ENCODE data around the gene EVL.

Gene EVL

DNA sequence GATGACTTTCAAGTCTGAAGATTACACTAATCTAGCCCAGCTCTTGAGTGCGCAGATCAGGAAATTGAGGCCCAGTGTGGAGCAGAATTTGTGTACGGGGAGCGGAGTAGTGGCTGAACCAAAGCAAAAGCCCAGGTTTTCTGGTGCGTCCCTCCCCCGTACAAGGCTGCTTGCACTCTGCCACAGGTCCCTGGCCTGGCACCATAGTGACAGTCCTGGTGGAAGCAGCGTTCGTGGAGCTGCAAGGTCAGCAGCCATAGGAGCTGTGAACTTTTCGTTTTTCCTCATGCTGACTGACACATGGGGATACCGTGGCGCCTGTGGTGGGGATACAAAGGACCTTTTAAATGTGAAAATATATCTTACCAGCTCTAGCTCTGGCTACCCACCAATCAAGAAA is 1.7 kb downstream of the EVL start:
- no peak for DNase-seq (ENCODE audit: low spot score)

DNA sequence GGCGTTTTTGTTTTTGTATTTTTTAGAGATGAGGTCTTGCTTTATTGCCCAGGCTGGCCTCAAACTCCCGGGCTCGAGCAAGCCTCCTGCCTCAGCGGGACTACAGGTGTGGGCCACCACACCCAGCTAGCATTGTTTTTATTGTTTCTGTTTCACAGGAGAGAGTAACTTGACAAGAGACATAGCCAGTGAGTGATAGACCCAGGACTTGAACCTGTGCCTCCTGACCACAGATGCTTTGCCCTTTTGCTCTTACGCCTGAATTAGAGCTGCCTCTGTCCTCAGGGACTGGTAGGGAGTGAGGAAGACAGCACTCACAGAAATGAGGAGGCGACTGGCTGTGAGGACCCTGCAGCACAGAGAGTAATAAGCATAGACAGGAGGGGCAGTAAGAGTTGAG is 2.3 kb downstream of the EVL start:
- no peak for DNase-seq (ENCODE audit: low spot score)

DNA sequence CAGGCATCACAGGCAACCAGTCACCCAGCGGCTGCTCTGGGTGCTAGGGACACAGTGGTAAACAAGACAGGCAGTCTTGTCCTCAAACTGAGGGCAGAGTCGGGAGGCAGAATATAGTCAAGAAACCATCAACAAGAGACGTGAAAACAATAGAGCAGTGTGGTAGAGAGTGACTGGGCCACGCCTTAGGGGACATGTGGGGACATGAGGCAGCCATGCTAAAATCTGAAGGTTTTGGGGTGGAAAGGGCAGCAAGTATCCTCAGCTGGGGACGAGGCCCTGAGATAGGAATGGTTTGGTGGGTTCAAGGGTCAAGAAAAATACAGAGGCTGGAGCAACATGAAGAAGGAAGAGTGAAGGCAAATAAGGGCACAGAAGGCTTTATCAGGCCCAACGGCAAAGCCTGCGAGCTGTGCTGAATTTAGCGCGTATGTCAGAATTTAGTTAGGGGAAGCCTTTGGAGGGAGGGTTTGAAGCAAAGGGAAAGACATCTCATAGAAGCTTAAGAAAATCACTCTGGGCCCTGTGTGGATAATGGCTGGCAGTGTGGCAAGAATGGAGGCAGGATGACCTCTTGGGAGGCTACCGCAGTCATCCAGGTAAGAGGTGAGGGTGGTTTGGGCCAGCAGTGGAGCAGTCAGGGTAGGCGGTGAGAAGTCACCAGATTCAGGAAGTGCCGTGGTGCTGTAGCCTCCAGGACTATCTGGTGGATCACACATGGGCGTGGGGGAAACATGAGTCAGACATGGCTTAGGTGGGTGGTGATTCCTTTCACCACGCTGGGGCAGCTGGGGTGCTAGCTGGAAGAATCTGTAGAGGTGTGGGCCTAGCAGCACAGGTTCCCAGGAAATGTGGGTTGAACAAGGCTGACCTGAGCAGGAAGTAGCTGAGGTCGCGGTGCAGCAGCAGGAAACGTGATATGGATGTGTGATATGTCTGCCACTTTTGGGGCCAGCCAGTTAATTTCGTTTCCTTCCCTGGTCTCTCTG is 3.0 kb downstream of the EVL start:
- peak; percentile 82 for DNase-seq (ENCODE audit: low spot score)

DNA sequence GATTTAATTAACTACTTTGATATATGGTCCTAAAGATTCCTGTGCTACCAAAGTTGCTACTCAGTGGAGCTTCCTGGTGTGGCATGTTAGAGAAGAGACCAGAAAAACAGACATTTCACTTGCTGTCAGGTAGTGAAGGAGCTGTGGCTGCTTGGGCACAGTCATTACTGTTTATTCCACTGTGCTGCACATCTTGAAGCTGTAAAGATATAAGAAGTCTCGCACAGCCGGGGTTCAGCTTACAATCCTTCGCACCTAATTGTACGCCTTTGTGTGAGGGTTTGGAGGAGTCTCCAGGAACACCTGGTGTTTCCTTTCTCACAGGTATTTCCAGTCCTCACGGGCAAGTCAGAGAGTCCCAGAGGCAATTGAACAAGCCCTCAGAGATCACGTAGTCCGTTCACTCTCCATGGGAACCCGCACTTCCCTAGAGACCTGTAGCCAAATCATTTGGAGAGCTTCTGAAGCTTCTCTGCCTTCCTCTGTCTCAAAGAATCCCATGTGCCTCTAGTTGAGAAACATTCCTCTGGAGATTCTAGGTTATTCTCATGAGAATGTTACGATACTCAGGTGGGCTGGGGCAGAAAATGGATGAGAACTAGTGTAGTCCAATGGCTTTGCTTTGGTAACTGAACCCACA is 4.1 kb downstream of the EVL start:
- DNase-seq (ENCODE audit: low spot score) = no peak

DNA sequence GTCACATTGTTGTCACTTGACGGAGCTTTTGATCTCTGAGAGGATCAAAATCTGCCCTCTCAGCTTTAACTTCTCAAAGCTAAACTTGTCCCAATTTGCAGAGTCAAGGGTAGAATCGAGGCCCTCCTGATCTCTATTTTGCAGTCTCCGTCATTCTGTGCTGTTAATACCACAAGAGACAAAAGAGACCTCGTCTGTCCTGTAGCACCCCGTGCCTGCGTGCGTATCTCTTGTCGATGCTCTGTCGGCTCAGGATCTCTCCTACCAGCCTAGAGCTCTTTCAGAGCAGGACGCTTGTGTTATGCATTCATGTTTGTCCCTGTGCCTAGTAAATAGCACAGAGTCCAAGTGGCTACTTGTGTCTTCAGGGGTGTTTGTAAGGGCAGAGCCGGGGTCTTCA is 5.1 kb downstream of the EVL start:
- DNase-seq (ENCODE audit: low spot score) = no peak

DNA sequence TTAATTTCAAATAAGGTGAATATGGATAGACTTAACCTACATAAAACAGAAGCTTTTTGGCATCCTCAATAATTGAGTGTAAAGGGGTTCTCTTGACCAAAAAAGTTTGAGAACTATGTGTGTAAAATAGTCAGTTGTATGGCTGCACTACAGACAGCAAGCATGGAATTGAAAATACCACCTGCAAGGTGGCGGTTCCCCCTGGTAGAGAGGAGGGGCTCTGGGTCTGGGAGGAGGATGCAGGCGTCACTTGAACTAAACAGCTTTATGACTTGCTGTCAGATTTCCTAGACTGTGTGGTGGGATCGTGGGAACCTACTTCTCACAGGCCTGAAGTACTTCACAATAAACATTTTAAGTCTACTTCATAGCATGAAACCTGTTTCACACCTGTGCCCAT is 6.3 kb downstream of the EVL start:
- DNase-seq (ENCODE audit: low spot score) = no peak

DNA sequence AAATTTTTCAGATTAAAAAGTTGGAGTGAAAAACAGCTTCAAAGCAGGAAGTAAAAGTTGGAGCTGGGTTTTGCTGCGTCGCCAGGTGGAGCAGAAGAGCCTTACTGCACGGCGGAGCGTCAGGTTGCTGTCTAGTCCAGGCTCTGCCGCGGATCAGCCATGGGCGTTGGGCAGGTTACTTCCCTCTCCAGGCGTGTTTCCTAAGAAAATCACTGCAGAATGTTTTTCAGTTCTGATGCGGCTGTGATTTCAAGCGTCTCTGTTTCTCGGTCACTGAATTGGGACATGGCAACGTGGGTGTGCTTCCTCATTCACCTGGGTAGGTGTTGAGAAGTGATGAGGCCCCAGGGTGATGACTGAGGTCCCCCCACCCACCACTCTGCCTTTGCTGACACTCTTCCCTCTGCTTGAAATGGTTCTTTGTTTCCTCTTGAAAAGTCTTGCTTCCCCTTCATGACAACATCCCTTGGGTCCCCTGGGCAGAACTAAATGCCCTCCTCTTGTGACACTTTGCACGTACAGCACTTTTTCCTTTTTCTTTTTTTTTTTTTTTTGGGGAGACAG is 7.6 kb downstream of the EVL start:
- peak; percentile 54 for DNase-seq (ENCODE audit: low spot score)

DNA sequence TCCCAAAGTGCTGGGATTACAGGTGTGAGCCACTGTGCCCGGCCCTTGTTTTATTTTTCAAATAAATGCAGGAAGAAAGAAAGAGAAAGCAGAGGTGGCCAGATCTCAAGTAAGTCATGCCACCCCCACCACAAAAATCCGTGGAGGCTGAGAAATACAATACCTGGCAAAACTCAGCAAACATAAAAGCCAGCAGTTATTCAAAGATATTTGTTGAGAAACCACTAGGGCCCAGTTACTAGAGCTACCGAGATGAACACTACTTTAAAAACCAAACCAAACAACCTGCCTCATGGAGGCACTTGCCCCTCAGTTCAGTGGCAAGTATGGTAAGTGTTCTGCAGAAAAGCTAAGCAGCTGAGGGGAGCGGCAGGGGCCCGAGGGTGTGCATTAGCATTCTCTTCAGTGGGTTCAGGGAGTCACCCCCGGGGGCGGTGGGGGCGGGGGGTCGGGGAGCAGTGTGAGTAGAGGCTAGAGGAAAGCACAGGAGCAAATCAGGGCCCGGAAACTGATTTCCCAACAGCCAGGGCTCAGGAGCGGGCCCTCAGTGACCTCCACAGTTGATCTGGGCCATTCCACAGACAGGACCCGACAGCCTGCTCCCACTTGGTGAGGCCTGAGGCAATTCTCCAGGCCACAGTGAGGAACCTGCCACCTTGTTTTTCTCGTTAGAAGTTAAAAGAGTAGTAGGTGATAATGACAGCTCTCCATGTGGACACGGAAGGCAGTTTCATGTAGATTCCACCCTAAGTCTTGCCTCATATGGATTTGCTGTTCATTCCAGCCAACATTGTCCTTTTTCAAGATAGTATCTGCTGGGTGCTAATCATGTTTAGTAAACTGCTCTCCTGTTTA is 8.6 kb downstream of the EVL start:
- no peak for DNase-seq (ENCODE audit: low spot score)

DNA sequence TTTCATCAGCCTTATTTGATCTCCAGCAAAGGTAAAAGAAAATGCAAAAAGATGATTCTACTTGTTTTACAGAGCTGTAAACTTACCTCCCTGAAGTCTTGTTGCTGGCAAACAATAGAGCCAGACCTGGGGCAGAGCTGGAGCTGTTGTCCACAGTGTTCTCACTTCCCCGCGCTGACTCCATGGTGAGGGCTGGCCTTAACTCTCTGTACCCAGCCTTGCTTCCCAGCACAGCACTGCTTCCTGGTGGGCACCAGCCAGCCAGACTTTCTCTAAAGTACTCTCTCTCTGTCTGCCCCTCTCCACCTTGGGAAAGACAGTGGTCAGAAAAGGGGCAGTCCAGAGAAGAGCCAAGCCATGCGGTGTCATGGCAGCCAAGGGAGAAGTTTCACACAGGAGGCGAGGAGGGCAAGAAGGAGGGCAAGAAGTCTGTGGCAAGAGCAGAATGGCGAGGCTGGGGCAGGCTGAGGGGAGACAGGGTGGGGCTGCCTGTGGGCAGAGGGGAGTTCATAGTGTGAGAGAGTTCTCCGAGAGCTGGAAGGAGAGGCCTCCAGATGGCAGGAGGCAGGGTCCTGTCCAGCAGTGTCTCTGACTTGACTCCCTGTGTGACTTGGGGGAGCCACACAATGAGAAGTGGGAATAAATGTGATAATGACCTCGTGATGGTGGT is 9.3 kb downstream of the EVL start:
- no peak for DNase-seq (ENCODE audit: low spot score)

DNA sequence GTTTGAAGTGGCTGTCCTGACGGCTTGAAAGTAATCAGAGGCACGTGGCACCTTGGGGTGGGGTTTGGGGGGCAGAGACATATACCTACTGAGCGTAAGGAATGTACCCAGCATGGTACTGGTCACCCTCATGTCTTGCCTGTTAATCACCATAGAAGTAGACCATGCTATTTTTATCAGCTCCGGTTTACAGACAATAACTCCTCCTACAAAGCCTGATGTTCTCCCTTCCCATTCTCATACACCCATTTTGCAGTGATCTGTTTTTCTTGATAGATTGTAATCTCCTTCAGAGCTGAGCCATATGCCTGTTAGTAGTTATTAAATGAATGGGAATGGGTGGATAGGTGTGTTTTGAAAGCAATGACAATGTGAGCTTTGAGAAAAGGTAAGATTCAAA is 10.5 kb downstream of the EVL start:
- DNase-seq (ENCODE audit: low spot score) = no peak

DNA sequence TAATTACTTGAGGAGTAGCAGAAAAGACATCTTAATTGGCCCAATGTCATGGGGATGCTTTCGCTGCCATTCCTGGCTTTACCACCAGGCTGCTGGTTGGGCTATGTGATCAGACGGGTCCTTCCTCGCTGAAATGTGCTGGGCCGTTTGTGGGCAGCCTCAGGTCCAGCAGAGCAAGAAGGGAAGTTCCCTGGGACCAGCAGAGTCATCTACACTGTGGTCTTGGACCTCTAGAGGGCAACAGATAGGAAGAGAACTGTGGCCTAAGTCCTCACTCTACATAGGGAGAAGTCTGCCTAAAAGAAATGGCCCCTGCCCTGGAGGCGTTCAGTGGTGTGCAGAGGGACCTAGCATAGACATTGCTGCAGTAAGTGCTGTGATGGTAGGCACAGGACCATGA is 10.9 kb downstream of the EVL start:
- peak; percentile 30 for DNase-seq (ENCODE audit: low spot score)

DNA sequence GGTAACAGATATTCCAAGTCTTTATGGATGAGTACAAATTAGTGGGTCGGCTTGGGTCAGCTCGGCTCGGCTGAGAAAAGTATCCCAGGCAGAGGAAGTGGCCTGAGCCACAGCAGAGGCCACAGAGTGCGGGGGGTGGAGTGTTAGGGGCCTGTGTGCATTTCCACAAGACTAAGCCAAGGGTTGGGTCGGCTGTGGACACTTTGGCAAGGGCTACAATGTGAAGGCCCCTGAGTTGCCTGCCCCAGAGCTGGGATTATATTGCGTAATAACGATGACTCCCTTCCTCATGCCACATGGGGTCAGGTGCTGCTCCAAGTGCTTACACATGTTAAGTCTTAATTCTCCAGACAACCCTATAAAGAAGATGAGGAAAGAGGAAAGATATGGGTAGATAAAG is 11.4 kb downstream of the EVL start:
- no peak for DNase-seq (ENCODE audit: low spot score)

DNA sequence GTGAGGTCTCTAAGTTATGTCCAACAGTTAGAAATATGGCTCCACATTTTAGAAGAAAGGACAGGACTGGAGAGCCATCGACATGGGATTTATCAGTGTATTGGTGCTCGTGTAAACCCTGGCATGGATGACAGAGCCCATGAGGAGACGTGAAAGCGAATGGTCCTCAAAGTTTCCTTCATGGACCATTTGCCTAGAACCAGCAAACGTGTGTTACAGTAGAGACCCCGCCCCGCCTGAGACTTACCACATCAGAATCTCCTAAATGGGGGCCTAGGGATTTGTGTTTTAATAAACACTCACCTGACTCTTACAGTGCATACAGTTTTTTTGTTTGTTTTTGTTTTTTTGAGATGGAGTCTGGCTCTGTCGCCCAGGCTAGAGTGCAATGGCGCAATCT is 12.2 kb downstream of the EVL start:
- no peak for DNase-seq (ENCODE audit: low spot score)

DNA sequence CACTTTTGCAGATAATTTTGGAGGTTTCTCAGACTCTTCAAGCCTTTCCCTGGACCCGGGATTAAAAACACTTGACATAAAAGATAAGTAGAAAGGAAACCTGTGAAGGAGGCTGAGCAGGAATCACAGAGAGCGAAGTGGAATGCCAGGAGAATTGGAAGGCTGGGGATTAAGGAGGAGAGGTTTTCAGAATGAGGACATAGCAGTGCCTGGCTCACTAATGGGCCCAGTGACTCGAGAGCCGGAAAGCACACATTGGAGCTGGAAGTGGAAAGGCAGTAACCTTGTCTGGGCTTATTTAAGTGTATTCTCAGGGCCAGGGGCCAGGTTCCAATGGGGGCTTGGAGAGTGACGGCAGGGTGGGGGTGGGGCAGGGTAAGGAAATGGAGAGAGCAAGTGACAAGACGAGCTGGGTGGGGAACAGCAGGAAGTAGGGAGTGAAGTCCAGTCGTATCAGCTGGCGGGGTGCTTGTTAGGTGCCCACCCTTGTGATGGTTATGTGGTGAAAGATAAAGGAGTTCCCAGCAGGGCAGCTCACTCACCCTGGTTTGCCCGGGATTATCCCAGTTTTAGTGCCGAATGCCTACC is 13.1 kb downstream of the EVL start:
- no peak for DNase-seq (ENCODE audit: low spot score)

DNA sequence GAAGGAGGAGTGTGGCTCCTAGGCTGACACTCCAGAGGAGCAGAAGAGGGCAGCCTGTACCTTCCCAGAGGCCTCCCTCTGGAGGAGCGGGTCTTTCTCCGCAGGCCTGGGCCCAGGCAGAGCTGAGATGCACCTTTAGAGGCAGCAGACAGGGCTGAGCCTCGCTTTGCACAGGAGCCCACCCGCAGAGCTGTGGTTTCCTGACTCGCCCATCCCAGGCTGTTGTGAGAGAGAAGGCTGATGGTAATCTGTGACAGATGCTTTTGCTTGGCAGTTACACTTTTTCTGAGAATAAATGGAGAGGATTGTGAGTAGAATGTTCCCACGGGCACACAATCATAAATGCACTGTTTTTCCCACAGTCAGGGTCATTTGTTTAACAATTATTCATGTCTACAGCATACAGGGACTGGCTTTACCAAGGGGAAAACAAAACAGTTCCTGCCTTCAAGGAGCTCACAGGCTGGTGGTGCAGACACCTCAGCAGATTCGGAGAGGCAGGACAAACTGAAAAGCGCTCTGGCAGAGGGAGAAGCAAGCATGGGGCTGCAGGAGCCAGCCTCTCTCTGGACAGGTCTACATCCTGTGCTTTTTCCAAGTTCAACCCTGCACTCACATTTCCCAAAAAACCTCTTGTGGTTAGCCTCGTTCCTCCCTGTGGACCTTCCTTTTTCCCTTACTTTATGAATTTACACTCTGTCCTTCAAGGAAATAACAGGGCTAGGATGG is 13.9 kb downstream of the EVL start:
- DNase-seq (ENCODE audit: low spot score) = peak; percentile 11

DNA sequence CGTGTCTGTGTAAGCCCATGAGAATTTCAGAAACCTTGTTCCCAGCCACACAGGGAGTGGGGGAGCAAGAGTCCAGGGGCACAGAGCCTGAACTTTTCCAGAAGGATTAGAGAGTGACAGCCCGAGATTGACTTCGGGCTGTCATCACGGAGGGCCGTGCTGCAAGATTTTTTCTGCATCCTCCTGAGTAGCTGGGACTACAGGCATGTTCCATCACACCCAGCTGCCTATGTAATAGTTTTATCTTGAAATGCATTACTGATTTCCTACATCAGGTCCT is 14.4 kb downstream of the EVL start:
- DNase-seq (ENCODE audit: low spot score) = no peak

DNA sequence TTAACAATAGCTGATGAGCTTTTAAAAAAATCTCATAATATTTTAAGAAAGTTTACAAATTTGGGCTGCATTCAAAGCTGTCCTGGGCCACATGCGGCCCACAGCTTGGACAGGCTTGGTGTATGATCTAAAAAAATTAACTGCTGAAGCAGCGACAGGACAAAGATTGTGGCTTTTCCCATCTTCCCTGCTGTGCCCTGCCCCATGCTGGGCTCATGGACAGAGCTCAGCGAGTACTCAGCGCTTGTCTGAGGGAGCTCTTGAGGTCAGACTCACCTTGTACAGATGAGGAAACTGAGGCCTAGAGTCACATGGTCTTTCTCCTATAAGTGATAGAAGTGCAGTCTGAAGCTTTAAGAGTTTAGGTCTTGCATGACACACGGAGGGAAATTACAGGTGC is 15.0 kb downstream of the EVL start:
- no peak for DNase-seq (ENCODE audit: low spot score)

DNA sequence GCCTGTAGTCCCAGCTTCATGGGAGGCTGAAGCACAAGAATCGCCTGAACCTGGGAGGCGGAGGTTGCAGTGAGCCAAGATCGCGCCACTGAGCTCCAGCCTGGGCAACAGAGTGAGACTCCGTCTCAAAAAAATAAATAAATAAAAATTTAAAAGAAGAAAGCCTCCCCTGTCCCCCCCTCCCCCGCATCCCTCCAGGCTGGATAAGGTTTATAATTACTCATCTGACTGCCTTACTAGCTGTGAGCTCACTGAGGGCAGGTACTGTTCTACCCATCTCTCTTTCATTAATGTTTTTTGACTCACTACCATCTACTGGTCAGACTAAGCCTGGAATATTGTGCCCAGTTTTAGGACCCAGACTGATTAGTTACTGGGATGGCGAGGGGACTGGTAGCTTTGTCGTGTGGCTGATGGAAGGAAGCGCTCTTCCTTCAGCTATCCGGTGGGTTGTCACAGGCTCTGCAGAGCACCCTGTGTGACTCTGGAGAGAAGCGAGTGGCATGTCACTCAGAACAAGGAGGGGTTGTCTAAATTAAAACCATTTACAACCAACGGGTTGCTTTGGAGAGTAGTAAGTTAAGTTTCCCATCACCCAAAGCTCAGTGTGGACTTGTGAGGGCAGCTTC is 16.9 kb downstream of the EVL start:
- DNase-seq (ENCODE audit: low spot score) = no peak

DNA sequence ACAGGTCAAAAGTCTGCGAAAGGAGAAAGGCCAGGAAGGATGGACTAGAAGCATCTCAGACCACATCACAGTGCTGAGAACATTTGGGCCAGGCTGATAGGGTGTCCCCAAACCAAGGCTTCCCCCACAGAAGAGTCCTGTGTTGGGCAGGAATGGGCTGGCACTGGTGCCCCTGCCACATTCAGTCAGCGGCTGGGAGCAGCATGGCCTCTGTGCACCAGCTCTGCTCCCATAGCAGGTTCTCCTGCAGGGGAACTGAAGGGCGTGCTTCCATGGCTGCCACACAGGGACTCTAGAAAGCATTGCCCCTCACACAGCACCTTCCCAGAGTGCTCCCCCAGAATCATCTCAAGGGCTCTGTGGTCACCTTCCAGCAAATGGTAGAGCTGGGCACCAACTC is 17.5 kb downstream of the EVL start:
- DNase-seq (ENCODE audit: low spot score) = no peak

DNA sequence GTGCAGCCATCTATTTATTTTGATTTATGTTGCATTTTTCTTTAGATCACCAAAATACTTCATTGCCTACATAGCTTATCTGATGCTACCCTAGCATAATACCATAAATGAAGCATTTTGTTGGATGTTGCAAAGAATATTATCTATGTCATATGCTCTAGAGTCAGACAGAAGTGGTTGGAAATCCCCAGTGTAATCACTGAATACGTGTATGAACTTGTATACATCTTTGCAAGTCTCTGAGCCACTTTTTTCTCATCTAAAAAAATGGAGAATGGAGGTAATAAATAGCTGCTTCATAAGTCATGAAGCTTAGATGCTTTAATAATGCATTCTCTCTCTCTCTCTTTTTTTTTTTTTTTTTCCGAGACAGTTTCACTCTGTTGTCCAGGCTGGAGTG is 18.5 kb downstream of the EVL start:
- no peak for DNase-seq (ENCODE audit: low spot score)

Measured in hematopoietic multipotent progenitor cell treated with erythropoietin and hydrocortisone succinate and interleukin-3 and kit ligand, for 15 days (in vitro differentiated cells).